CD4-positive, alpha-beta T cell treated with Interleukin-15 for 1 hour (primary cell): ENCODE results near the gene PANK4.
A peak's percentile ranks its signal among the peaks of the same experiment; 100 is the strongest.

Experiments
- DNase-seq: peaks from one replicate; pipeline ENCODE4 v3.0.0-alpha.2; 2020

Gene PANK4

GRCh38 chr1:2494323-2494693 lies 32.1 kb downstream of the PANK4 start:
- DNase-seq = no peak

- peak; percentile 20 for DNase-seq
Measured at GRCh38 chr1:2493691-2494322, 32.6 kb downstream of the PANK4 start.

GRCh38 chr1:2493218-2493617 lies 33.2 kb downstream of the PANK4 start:
- no peak for DNase-seq

- DNase-seq = no peak
Measured at GRCh38 chr1:2492091-2492490, 34.3 kb downstream of the PANK4 start.

GRCh38 chr1:2489615-2490014 lies 36.8 kb downstream of the PANK4 start:
- no peak for DNase-seq

GRCh38 chr1:2488688-2489087 lies 37.7 kb downstream of the PANK4 start:
- no peak for DNase-seq

- no peak for DNase-seq
Measured at GRCh38 chr1:2486558-2486957, 39.8 kb downstream of the PANK4 start.

- DNase-seq = no peak
Measured at GRCh38 chr1:2486041-2486440, 40.4 kb downstream of the PANK4 start.

- DNase-seq = no peak
Measured at GRCh38 chr1:2483970-2484369, 42.4 kb downstream of the PANK4 start.

- no peak for DNase-seq
Measured at GRCh38 chr1:2483026-2483425, 43.4 kb downstream of the PANK4 start.

- DNase-seq = no peak
Measured at GRCh38 chr1:2482588-2482987, 43.8 kb downstream of the PANK4 start.

- no peak for DNase-seq
Measured at GRCh38 chr1:2481885-2482284, 44.5 kb downstream of the PANK4 start.

- no peak for DNase-seq
Measured at GRCh38 chr1:2480986-2481364, 45.4 kb downstream of the PANK4 start.

GRCh38 chr1:2480236-2480985 lies 46.0 kb downstream of the PANK4 start:
- no peak for DNase-seq

GRCh38 chr1:2479618-2480017 lies 46.8 kb downstream of the PANK4 start:
- no peak for DNase-seq

GRCh38 chr1:2479186-2479585 lies 47.2 kb downstream of the PANK4 start:
- no peak for DNase-seq

- DNase-seq = no peak
Measured at GRCh38 chr1:2477791-2478499, 48.5 kb downstream of the PANK4 start.

GRCh38 chr1:2477309-2477708 lies 49.1 kb downstream of the PANK4 start:
- no peak for DNase-seq

- no peak for DNase-seq
Measured at GRCh38 chr1:2476061-2476999, 50.1 kb downstream of the PANK4 start, which contains the start of gene PLCH2. TSS of gene PLCH2 (plus strand) at chr1:2476289. CDS start at chr1:2476589, 300 bp downstream.

- no peak for DNase-seq
Measured at GRCh38 chr1:2475571-2475970, 50.8 kb downstream of the PANK4 start.

- no peak for DNase-seq
Measured at GRCh38 chr1:2474933-2475371, 51.4 kb downstream of the PANK4 start.

- DNase-seq = no peak
Measured at GRCh38 chr1:2474104-2474844, 52.1 kb downstream of the PANK4 start.
